SK-N-SH (cell line): Measurements from ENCODE around the gene TTC7B.

ENCODE experiments used
- MXI1 ChIP-seq: IDR thresholded peaks from 2 replicates; pipeline ENCODE4 v1.6.1; 2012; ENCODE audit warnings: mild to moderate bottlenecking, low read depth, low read length, improper control_type of control experiment
- RAD21 ChIP-seq: IDR thresholded peaks from 2 replicates; pipeline ENCODE4 v1.6.1; 2012; ENCODE audit warnings: mild to moderate bottlenecking, low read length
- TF ChIP-seq, protein P1 (sequence below): fragments of 200-600 bp; sonication (generic); IDR thresholded peaks from 2 replicates; pipeline ENCODE4 v1.6.1; 2017; ENCODE audit warnings: antibody characterized with exemption, mild to moderate bottlenecking, moderate library complexity

- TF ChIP-seq RAD21, result no peak
- TF ChIP-seq, protein P1, sequence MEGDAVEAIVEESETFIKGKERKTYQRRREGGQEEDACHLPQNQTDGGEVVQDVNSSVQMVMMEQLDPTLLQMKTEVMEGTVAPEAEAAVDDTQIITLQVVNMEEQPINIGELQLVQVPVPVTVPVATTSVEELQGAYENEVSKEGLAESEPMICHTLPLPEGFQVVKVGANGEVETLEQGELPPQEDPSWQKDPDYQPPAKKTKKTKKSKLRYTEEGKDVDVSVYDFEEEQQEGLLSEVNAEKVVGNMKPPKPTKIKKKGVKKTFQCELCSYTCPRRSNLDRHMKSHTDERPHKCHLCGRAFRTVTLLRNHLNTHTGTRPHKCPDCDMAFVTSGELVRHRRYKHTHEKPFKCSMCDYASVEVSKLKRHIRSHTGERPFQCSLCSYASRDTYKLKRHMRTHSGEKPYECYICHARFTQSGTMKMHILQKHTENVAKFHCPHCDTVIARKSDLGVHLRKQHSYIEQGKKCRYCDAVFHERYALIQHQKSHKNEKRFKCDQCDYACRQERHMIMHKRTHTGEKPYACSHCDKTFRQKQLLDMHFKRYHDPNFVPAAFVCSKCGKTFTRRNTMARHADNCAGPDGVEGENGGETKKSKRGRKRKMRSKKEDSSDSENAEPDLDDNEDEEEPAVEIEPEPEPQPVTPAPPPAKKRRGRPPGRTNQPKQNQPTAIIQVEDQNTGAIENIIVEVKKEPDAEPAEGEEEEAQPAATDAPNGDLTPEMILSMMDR, result no peak
- TF ChIP-seq MXI1, result no peak
Observed at GRCh38 chr14:90784621-90785270, 31.5 kb downstream of the TTC7B start.
